Measurements from ENCODE around the gene PIP5K1C.

Gene PIP5K1C

DNA sequence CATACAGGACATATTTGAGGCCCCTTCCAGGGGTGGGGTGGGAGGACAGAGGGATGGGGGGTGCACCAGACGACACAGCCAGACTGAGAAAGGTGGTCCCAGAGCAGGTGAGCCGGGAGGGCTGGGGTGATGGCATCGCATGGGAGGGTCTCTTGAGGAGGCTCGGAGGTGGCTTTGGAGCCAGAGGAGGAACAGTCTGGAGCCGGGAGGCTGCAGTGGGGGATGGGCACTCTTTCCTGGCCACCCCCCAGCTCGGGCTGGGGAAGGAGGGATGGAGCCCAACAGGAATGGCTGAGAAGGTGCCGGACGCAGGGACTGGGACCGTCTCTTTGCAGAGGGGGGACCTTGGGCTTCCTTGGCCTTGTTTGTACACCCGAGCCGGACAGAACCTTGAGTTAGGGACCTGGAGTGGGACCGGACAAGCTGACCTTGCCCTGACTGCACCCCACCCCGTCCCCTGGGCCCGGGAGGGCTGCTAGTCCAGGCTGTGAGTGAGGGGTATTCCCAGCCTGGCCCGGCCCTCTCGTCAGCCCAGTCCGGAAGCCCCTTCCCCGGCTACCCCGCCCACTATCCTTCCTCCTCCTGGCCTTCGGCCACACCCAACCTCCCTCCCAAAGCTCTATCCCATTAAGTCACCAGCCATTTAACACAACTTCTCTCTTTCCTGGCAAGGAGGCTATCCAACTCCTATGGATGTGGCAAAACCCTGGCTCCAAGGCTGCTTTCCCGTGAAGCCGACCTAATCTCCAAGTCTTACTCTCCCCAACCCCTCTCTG, 92.8 kb downstream of the PIP5K1C start:
- DNase-seq: no peak

DNA sequence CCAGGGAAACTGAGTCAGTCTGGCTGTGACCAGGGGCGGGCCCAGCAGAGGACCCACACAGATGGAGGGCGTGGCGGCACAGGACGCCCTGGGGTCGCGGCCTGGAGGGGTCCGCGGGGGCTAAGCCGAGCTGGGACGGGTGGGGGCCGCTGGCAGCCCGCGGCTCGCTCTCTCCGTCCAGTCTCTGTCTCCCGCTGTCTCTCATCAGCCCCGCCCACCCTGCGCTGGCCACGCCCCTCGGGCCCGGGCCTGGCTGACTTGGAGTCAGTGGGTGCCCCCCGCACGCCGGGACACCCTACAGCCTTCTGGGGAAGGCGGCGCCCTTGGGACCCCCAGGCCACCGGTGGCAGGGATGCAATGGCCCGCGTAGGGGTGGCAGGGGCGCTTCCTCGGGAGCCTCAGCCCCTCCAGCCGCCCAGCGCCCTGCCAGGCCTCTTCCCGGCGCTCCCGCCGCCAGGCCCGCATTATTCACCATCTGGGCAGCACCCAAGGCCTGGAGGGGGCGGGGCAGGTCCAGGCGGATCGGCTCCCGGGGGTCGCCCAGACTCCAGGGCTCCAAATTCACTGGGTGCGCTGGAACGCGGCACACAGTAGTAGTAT, 93.5 kb downstream of the PIP5K1C start, which contains the start of gene TBXA2R:
Gene TBXA2R (minus strand): TSS at position 186 of the 600 bp plus-strand sequence. CDS start 6,241 bp downstream, outside the sequence.
- no peak for DNase-seq

DNA sequence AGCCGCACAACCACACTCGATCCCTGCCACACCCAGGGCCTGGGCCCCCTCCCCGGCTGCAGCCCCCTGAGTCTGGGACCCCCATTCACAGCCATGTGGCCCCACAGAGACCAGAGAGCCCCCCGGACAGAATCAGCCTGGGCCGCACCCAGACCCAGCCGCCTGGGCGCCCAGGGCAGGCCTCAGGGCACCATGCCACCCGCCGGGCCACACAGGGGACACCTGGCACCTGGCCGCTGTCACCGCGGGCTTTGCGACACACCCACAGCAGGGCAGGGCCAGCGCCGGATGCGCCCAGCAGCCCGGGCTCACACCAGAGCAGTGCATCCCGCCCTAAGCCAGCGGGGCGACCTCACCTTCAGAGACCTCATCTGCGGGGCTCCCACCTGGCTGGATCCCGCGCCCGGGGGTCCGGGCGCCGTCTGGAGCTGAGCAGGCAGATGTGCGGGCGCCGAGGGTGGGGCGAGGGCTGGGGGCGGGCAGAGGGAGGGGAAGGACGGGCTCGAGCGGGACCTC, 94.0 kb downstream of the PIP5K1C start:
- DNase-seq: peak; percentile 3

DNA sequence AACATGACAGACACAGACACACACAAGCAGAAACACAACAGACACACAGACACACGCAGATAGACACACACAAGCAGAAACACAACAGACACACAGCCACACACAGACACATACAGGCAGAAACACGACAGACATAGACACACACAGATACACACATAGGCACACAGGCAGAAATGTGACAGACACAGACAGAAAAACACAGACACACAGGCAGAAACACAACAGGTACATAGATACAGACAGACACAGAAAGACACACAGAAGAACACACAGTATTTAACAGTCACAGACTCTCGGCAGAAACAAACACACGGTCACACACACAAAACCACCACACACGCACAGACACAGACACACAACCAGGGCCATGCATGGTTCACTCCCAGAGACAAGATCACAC, 94.5 kb downstream of the PIP5K1C start:
- no peak for DNase-seq

DNA sequence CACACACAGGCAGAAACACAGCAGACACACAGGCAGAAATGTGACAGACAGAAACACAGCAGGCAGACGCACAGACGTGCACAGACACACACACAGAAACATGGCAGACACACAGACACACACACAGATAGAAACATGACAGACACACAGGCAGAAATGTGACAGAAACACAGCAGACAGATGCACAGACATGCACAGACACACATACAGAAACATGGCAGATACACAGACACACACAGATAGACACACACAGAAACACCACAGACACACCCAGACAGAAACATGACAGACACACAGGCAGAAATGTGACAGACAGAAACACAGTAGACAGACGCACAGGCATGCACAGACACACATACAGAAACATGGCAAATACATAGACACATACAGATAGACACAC, 94.9 kb downstream of the PIP5K1C start:
- DNase-seq: no peak

DNA sequence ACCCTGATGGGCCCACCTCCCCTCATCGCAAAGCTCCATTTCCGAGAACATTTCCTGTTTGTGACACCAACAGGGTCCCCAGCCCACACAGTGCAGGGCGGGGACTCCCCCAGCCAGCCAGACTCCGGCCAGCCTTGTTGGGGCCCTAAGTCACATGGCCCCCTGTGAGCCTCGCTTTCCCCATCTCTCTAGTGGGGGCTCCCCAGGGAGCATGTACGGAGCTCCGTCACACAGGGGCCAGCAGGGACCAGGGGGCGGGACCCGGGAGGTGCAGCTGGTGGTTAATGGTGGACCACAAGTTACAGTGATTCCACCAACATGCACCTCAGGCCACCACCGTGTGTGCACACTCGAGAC, 95.3 kb downstream of the PIP5K1C start:
- no peak for DNase-seq

DNA sequence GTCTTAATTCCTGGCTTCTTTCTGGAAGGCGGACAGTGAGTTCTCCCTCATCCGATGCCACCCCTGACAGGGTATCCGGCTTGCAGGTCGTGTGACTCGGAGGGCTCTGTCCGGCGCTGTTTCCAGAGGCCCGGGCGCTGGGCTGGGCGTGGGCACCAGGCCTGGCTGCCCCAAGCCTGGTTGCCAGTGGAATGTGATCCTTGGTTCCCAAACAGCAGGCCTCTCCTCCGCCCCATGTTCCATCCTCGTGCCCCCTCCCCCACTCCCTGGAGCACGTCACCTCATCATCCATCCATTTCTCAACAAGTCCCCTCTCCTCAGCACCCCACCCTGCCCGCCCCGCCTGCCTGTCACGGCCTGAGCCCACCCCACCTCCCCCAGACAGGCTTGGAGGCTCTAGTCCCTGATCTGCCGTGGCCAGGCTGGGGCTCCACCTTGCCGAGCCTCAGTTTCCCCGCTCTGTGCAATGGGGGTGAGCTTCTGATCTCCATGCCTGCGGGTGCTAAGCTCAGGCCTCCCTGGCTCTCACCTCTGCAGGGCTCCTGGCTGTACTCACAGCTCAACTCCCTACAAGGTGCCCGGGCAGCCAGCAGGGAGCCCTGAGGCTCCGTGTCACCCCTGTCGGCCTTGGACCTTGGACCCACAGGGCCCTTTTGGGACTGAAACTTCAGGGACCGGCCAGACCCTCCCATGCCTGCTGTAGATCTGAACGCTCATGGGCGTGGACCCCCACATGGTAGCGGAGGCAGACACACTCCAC, 95.9 kb downstream of the PIP5K1C start:
- no peak for DNase-seq

DNA sequence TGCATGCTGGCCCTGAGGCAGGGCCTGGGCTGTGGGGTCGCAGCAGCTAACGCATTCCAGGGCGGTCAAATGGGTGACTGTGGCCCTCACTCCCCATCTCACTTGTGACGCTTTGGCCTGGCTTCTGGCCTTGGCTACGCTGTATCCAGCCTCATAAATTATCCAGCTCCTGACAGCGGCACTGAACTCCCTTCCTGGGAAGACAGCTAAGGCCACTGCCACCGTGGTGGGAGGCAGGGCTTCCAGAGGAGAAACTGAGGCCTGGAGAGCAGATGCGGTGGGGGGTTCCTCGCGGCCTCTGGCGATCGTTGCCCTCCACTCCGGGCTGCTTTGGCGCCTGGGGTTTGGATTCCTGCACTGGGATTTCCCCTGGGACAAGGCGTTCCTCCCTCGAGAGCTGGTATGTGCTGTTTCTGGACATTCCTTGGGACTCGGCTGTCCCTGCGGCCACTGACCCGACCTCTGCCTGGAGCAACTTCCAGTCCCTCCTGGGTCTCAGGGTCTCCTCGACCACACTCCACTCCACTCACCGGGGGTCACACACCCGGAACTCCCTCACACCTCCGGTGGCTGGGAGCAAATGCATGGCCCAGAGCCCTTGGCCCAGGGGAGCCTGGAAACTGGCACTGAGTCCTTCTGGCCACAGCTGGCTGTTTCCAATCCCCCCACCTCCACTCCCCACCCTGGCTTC, 97.0 kb downstream of the PIP5K1C start:
- no peak for DNase-seq

DNA sequence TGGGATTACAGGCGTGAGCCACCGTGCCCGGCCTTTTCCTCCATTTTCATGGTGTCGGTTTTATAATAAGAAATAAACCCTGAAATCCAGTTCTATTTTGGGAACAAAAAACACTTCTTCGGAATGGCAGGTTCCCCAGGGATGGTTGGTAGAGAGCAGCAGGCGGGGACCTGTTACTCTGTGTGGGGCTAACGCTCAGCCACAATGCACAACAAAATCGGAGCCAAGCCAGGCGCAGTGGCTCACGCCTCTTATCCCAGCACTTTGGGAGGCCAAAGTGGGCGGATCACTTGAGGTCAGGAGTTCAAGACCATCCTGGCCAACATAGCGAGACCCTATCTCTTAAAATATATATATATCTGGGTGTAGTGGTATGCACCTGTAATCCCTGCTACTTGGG, 99.2 kb downstream of the PIP5K1C start:
- no peak for DNase-seq

DNA sequence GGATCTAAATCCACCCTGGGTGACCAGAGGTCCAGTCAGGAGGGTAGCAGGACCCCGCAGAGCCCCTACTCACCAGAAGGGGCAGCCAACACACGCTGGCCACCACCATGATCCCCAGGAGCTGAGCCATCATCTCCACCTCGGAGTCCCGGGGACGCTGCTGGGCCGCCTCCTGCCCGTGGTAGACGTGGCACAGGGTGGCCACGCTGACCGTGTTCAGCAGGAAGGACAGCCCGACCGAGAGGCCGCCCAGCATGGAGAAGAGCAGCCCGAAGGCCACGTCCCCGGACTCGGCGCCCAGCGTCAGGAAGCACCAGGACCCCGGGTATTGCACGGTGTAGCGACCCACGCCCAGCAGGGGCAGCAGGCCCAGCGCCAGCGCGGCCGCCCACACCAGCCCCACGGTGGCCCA, 100.5 kb downstream of the PIP5K1C start:
- DNase-seq: no peak

DNA sequence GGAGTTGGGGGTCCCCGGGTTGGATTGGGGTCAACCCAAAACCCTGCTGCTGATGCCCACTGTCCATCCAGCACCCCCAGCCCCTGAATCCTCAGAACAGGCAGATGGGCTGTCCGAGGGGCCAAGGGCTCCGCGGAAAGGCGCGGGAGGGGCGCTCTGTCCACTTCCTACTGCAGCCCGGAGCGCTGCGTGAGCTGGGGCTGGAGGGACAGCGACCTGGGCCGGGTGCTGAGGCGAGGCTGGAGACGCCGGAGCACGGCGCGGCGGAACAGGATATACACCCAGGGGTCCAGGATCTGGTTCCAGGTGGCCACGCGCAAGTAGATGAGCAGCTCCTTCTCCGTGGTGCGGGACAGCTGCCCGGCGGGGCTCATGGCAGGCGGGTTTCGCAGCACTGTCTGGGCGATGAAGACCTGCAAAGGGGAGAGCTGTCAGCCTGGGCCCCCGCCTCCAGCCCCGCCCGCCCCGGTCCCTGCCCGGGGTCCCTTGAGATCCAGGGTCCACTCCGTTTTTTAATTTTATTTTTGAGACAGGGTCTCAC, 104.7 kb downstream of the PIP5K1C start:
- no peak for DNase-seq

DNA sequence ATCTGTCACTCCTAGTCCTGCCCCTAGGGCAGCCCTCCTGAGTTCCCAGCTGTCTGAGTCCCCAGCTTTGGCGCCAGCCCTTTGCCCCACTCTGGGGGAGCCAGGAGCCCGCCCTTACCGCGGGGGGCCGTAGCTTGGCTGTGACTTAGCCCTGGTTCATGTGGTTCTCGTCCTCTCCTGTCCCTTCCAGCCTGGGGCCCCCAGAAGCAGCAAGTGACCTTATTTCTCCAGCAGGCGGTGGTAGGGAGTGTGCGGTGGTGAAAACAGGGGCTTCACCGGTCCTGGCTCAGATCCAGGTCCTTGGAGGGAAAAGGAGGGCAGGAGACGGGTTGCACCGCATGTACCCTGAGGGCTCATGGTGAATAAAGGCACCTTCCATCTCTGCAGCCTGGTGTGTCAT, 107.1 kb downstream of the PIP5K1C start:
- no peak for DNase-seq

DNA sequence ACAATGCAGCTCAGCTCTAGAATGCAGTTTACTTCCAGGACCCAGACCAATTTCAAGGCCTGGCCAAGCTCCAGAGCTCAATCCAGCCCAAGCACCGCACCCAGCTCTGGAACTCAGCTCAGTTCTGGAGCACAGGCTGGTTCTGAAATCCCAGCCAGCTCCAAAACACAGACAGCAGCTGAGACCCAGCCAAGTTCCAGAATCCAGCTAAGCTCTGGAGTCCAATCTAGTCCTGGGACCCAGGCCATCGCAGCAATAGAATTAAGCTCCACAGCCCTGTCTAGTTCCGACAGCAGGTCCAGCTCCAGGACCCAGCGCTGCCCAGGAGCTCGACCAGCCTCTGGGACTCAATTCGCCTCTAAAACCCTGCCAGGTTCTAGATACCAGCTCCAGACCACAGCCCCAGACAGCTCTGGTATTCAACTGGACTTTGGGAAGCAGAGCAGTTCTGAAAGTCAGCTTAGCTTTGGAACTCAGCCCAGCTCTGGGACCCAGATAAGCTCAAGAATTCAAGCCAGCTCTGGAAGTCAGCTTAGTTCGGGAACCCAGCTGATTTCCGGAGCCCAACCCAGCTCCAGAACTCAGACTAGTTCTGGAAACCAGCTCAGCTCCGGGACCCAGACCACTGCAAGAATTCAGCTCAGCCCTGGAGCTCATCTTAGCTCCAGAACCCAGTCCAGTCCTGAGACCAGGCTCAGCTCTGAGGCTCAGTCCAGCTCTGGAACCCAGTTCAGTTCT, 108.2 kb downstream of the PIP5K1C start:
- DNase-seq: no peak

DNA sequence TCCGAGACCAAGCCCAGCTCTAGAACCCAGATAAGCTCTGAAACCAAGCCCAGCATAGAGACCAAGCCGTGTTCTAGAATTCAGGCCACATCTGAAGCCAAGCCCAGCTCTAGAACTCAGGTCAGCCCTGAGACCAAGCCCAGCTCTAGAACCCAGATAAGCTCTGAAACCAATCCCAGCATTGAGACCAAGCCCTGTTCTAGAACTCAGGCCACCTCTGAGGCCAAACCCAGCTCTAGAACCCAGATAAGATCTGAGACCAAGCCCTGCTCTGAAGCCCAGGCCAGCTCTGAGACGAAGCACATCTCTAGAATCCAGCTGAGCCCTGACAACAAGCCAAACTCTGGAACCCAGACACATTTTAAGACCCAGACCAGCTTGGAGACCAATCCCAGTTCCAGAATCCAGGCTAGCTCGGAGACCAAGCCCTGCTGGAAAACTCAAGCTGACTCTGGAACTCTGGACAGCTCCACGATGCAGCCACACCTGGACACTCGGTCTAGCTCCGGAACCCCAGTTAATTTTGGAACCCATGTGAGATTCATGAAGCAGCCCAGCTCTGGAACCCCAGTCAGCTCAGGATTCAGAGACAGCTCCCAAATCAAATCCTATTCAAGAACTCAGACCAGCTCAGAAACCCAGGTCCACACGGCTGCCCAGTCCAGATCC, 109.1 kb downstream of the PIP5K1C start:
- DNase-seq: no peak

DNA sequence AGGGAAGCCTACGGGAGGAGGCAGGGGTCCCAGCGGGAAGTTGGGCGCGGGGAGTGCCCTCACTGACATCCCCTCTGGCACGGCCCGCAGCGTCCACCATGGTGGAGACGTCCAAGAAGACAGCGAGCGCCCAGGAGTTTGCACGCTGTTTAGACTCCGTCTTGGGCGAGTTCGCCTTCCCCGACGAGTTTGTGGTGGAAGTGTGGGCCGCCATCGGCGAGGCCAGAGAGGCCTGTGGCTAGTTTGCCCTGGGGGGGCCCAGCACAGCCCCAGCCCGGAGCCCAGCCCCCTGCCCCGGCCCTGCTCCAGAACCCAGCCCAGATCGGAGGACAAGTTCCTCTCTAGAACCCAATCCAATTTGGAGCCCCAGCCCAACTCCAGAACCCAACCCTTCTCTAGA, 110.3 kb downstream of the PIP5K1C start:
- no peak for DNase-seq

DNA sequence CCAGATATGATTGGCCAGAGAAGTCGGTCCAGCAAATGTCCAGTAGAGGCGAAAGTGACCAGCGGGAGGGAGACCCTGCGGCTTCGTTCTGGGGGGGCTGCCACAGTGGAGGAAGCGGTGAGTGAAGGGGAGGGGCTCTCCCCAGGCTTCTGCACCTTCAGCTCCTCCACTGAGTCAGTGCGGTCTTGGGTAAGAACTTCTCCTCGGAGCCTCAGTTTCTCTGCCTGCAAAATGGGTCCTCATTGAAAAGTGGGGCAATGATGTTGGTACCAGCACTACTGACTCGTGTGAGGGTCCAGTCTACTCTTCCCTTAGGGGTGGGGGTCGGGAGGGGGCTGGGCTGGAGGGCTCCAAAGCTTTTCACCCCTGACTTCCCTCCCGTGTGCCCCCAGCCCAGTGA, 110.8 kb downstream of the PIP5K1C start:
- DNase-seq: no peak

DNA sequence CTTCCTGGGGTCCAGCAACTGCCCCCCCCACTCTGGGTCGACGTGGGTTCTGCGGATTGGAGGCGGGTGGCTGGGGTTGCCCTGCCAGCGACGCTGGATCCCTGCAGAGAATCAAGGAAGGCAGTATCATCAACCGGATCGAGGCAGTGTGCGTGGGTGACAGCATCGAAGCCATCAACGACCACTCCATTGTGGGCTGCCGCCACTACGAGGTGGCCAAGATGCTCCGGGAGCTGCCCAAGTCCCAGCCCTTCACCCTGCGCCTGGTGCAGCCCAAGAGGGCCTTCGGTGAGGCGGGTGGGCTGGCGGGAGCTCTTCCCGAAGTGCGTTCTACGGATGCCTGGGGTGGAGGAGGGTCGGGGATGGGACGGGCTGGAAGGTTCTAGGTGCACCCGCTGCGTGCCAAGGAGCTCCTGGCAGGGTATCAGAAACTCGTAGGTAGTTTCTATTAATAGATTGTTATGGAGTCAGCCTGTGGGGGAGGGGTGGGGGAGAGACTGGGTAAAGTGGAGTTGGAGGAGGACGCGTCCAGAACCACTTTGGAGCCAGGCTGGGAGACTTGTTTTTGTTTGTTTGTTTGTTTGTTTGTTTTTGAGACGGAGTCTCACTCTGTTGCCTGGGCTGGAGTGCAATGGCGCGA, 113.4 kb downstream of the PIP5K1C start:
- DNase-seq: peak; percentile 22

DNA sequence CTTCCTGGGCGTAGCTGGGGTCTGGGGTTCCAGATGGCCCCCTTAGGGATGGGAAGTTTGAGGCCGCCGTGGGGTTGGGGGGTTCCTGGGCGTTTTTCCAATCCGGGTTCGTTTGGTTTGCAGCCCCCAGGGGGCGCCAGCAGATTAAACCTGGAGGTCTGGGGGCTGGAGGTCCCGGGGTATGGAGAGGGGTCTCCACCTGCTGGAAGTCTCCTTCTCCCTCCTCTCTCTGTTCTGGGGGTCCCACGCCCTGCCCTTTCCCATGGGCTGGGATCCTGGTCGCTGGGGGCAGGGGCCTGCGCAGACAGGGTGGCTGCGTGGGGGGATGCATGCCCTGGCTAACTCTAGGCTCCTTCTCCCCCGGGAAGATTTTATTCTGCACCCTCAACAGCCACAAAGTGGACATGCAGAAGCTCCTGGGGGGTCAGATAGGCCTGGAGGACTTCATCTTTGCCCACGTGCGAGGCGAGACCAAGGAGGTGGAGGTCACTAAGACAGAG, 114.1 kb downstream of the PIP5K1C start:
- no peak for DNase-seq

DNA sequence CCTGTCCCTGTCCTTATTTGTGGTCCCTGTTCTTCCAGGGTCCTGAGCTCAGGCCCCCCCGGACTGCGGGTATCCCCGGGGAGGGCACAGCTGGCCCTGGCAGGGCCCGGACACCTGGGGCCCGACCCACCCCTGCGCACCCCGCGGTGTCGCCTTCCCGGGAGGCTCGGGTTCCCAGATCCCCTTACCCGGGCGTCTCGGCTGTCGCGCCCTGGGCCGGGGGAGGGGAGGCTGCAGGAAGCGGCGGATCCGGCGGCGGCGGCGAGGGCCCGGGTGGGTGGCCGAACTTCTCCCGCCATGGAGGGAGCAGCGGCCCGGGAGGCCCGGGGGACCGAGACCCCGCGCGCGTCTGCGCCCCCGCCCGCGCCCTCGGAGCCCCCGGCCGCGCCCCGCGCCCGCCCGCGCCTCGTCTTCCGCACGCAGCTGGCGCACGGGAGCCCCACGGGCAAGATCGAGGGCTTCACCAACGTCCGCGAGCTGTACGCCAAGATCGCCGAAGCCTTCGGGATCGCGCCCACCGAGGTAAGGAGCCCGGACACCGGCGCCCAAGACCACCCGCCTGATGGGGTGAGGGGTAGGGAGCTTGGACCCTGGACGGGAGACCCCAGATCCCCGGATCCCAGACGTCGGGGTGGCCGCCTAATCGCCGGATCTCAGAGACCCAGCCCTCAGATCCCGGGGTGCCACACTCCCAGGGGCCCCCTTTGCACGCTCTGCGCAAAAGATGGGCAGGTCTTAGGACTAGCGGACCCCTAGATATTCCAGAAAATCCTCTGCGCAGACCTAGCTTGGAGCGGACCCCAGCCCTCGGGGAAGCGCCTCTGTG, 114.8 kb downstream of the PIP5K1C start, which contains the start of gene GIPC3:
Gene GIPC3 (plus strand): TSS at position 178 of the 826 bp plus-strand sequence. CDS start 120 bp downstream, at position 298.
- DNase-seq: no peak

Measured in DMS79 (cell line).